ENCODE measurements around the gene HSPA12A.

HSPA12A gene

GRCh38 chr10:116728526-116729096 lies 13.8 kb downstream of the HSPA12A start:
- no peaks in the 10 kb centered on the region for H3K36me3 ChIP-seq (ENCODE audit: insufficient read depth, low read length)
- no peaks in the 10 kb centered on the region for H3K4me1 ChIP-seq (ENCODE audit: insufficient read depth, low read length)
- H3K4me3 ChIP-seq (ENCODE audit: low read length) = no peak overlapping the region
- H3K9me3 ChIP-seq (ENCODE audit: low read length) = no peaks in the 10 kb centered on the region
- no peak overlapping the region for H2AFZ ChIP-seq (ENCODE audit: low read depth, low read length)
- no peaks in the 10 kb centered on the region for H3K27me3 ChIP-seq (ENCODE audit: insufficient read depth, low read length)

- Histone ChIP-seq H3K9me3 (ENCODE audit: low read length) (no peaks in the 10 kb centered on the region), H3K27me3 (ENCODE audit: insufficient read depth, low read length) (peaks cover 3% of the 10 kb centered on the region), H3K4me3 (ENCODE audit: low read length) (no peak overlapping the region), H3K4me1 (ENCODE audit: insufficient read depth, low read length) (peaks cover 9% of the 10 kb centered on the region), H2AFZ (ENCODE audit: low read depth, low read length) (no peak overlapping the region), H3K36me3 (ENCODE audit: insufficient read depth, low read length) (no peaks in the 10 kb centered on the region)
Measured at GRCh38 chr10:116723428-116724281, 18.7 kb downstream of the HSPA12A start.

DNA sequence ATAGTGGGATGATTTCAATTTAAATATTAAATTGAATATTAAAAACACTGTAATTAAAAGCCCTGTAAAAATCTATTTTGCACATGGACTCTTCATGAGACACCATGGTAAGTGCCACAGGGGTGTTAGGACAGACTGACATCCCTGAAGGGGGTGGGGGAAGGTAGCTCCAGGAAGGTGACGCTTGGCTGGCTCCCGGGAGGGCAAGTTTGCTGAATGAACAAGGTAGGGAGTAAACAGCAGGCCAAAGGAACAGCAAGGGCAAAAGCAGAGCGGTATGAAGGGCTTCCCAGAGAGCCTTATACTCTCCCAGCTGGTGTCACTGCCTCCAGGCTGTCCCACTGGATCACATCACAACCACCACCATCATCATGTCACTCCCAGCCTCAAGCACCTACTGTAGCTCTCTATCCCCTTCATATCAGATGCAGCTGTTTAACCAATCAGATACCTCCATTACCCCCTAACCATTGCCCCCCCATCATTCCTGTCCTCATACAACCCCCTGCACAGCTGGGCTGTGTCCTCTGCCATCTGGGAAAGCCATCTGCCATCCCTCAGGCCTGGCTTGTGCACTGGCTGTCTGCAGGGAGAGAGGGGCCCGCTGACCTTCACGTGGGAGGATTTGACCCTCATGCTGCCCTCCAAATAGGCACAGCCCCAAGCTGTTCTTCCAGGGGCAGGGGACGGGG lies 19.5 kb downstream of the HSPA12A start:
- H3K36me3 ChIP-seq (ENCODE audit: insufficient read depth, low read length) = no peaks in the 10 kb centered on the region
- no peak overlapping the region for H3K4me3 ChIP-seq (ENCODE audit: low read length)
- peaks cover 7% of the 10 kb centered on the region for H3K27me3 ChIP-seq (ENCODE audit: insufficient read depth, low read length)

GRCh38 chr10:116721547-116722392 lies 20.6 kb downstream of the HSPA12A start:
- Histone ChIP-seq H3K4me3 (ENCODE audit: low read length) (no peak overlapping the region), H3K4me1 (ENCODE audit: insufficient read depth, low read length) (peaks cover 9% of the 10 kb centered on the region), H2AFZ (ENCODE audit: low read depth, low read length) (no peak overlapping the region), H3K36me3 (ENCODE audit: insufficient read depth, low read length) (no peaks in the 10 kb centered on the region), H3K27me3 (ENCODE audit: insufficient read depth, low read length) (peaks cover 8% of the 10 kb centered on the region), H3K9me3 (ENCODE audit: low read length) (no peaks in the 10 kb centered on the region)

More for the DNA sequence above, 19.5 kb downstream of the HSPA12A start:
- Histone ChIP-seq H3K4me1 (ENCODE audit: insufficient read depth, low read length) (peaks cover 9% of the 10 kb centered on the region), H3K9me3 (ENCODE audit: low read length) (no peaks in the 10 kb centered on the region), H2AFZ (ENCODE audit: low read depth, low read length) (no peak overlapping the region)

GRCh38 chr10:116720668-116721546 lies 21.5 kb downstream of the HSPA12A start:
- Histone ChIP-seq H3K36me3 (ENCODE audit: insufficient read depth, low read length) (no peaks in the 10 kb centered on the region), H2AFZ (ENCODE audit: low read depth, low read length) (no peak overlapping the region), H3K9me3 (ENCODE audit: low read length) (no peaks in the 10 kb centered on the region), H3K4me1 (ENCODE audit: insufficient read depth, low read length) (peaks cover 9% of the 10 kb centered on the region), H3K4me3 (ENCODE audit: low read length) (no peak overlapping the region), H3K27me3 (ENCODE audit: insufficient read depth, low read length) (peaks cover 8% of the 10 kb centered on the region)

GRCh38 chr10:116720241-116720643 lies 22.1 kb downstream of the HSPA12A start:
- no peak overlapping the region for H2AFZ ChIP-seq (ENCODE audit: low read depth, low read length)
- peaks cover 9% of the 10 kb centered on the region for H3K4me1 ChIP-seq (ENCODE audit: insufficient read depth, low read length)
- no peak overlapping the region for H3K4me3 ChIP-seq (ENCODE audit: low read length)
- peaks cover 8% of the 10 kb centered on the region for H3K27me3 ChIP-seq (ENCODE audit: insufficient read depth, low read length)
- no peaks in the 10 kb centered on the region for H3K36me3 ChIP-seq (ENCODE audit: insufficient read depth, low read length)
- no peaks in the 10 kb centered on the region for H3K9me3 ChIP-seq (ENCODE audit: low read length)

GRCh38 chr10:116719804-116720203 lies 22.6 kb downstream of the HSPA12A start:
- H3K4me3 ChIP-seq (ENCODE audit: low read length) = no peak overlapping the region
- H3K36me3 ChIP-seq (ENCODE audit: insufficient read depth, low read length) = no peaks in the 10 kb centered on the region
- peaks cover 8% of the 10 kb centered on the region for H3K27me3 ChIP-seq (ENCODE audit: insufficient read depth, low read length)
- H2AFZ ChIP-seq (ENCODE audit: low read depth, low read length) = no peak overlapping the region
- no peaks in the 10 kb centered on the region for H3K9me3 ChIP-seq (ENCODE audit: low read length)
- H3K4me1 ChIP-seq (ENCODE audit: insufficient read depth, low read length) = peaks cover 9% of the 10 kb centered on the region

DNA sequence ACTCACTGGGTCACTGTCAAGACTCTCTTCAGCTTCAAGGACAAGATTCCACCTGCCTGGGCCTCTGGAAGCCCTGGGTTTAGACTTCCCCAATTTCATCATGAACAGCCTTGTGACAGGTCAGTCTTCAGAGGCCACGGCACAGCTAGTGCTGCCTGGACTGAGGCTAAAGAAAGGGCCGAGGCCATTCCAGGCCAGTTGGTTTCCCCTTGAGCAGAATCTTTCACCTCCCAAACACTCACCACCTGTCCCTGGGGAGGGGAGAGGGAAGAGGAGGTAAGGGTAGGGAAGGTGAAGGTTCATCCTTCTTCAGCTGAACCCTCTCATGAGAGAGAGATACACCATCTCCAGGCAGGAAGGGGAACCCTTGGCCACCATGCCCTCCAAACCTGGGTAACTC lies 24.3 kb downstream of the HSPA12A start:
- Histone ChIP-seq H3K4me3 (ENCODE audit: low read length) (no peak overlapping the region), H3K4me1 (ENCODE audit: insufficient read depth, low read length) (peaks cover 9% of the 10 kb centered on the region), H2AFZ (ENCODE audit: low read depth, low read length) (no peak overlapping the region), H3K9me3 (ENCODE audit: low read length) (no peaks in the 10 kb centered on the region), H3K27me3 (ENCODE audit: insufficient read depth, low read length) (peaks cover 8% of the 10 kb centered on the region), H3K36me3 (ENCODE audit: insufficient read depth, low read length) (no peaks in the 10 kb centered on the region)

DNA sequence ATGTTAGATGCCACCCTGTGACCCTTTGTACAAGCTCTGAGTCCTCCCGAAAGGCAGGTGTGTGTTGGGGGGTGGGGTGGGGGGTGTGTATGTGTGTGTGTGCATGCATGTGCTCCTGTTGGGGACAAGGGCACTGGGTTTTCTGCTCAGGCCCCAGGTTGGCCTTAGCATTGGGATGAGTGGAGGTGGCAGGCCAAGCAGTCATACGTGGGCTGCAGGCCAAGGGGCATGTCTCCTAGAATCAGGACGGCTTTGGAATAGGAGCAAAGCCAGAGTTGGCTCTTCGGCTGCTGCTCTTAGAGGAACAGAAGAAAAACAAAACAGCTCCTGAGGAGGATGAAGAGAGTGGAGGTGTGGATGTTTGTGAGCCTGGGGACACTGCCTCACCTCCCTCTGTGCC lies 26.0 kb downstream of the HSPA12A start:
- Histone ChIP-seq H3K4me1 (ENCODE audit: insufficient read depth, low read length) (peaks cover 4% of the 10 kb centered on the region), H3K4me3 (ENCODE audit: low read length) (no peak overlapping the region), H3K36me3 (ENCODE audit: insufficient read depth, low read length) (no peaks in the 10 kb centered on the region), H3K27me3 (ENCODE audit: insufficient read depth, low read length) (peaks cover 8% of the 10 kb centered on the region), H3K9me3 (ENCODE audit: low read length) (no peaks in the 10 kb centered on the region), H2AFZ (ENCODE audit: low read depth, low read length) (no peak overlapping the region)

DNA sequence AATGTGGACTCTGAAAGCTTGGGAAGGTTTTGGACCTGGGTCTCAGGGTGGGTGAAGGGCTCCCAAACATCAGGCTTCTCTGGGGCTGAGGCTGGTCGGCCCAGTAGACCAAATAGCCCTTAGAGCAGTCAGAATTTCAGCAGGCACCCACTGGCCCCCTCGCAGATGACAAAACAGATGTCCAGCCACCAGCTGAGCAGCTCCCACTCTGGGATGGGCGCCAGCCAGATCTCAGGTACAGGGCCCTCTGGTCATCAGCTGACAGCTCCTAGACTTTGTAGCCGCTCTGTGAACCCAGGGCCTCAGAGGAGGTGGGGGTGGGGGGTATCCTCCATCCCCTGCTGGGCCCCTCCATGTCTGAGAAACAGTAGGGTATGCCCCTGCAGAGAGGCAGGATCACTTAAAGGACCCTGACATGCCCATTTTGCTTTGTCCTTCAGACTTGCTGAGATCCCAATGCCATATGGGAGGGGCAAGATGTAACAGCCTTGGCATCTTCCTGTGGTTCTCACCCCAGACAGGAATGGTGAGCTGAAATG lies 26.5 kb downstream of the HSPA12A start:
- Histone ChIP-seq H3K4me1 (ENCODE audit: insufficient read depth, low read length) (no peaks in the 10 kb centered on the region), H2AFZ (ENCODE audit: low read depth, low read length) (no peak overlapping the region), H3K4me3 (ENCODE audit: low read length) (no peak overlapping the region), H3K27me3 (ENCODE audit: insufficient read depth, low read length) (peaks cover 11% of the 10 kb centered on the region), H3K9me3 (ENCODE audit: low read length) (no peaks in the 10 kb centered on the region), H3K36me3 (ENCODE audit: insufficient read depth, low read length) (no peaks in the 10 kb centered on the region)

GRCh38 chr10:116715341-116715740 lies 27.0 kb downstream of the HSPA12A start:
- H3K36me3 ChIP-seq (ENCODE audit: insufficient read depth, low read length) = no peaks in the 10 kb centered on the region
- no peaks in the 10 kb centered on the region for H3K4me1 ChIP-seq (ENCODE audit: insufficient read depth, low read length)
- H3K4me3 ChIP-seq (ENCODE audit: low read length) = no peak overlapping the region
- no peaks in the 10 kb centered on the region for H3K9me3 ChIP-seq (ENCODE audit: low read length)
- no peak overlapping the region for H2AFZ ChIP-seq (ENCODE audit: low read depth, low read length)
- peaks cover 11% of the 10 kb centered on the region for H3K27me3 ChIP-seq (ENCODE audit: insufficient read depth, low read length)

DNA sequence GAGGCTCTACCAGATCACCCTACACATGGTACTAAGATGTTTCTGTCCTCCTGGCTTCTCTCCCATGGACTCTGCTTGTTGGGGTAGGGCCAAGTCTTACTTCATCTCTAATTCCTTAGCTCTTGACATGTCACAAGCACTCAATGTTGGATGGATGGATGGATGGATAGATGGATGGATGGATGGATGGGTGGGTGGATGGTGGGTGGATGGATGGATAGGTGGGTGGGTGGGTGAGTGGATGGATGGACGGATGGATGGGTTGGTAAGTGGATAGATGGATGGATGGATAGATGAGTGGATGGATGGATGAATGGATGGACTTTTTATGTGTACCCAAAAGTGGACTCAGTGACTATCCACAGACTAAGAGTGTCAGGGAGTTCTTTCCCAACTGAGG lies 28.5 kb downstream of the HSPA12A start:
- H3K36me3 ChIP-seq (ENCODE audit: insufficient read depth, low read length) = no peaks in the 10 kb centered on the region
- no peak overlapping the region for H2AFZ ChIP-seq (ENCODE audit: low read depth, low read length)
- H3K4me3 ChIP-seq (ENCODE audit: low read length) = no peak overlapping the region
- no peaks in the 10 kb centered on the region for H3K4me1 ChIP-seq (ENCODE audit: insufficient read depth, low read length)
- H3K27me3 ChIP-seq (ENCODE audit: insufficient read depth, low read length) = peaks cover 8% of the 10 kb centered on the region
- no peaks in the 10 kb centered on the region for H3K9me3 ChIP-seq (ENCODE audit: low read length)

All from neuron (in vitro differentiated cells).